Suprapubic skin (tissue), 4 donors: ENCODE data around the gene LRRN2. TPM values are rescaled to one million over a fixed set of nuclear protein-coding genes. Genes with fewer than 3 reads are reported as not detected.

Source experiments
- DNase-seq, 2 donors: peaks; one replicate each; pipeline ENCODE4 v3.0.0-alpha.2; 2019; ENCODE audit warnings: low spot score in 2 of 2
- H3K27ac ChIP-seq: fragments of 200-600 bp; sonication (generic); one replicate; pipeline ENCODE4 v1.5.1; 2019
- H3K27me3 ChIP-seq: fragments of 200-600 bp; sonication (generic); one replicate; pipeline ENCODE4 v1.5.1; 2019
- H3K36me3 ChIP-seq: fragments of 200-600 bp; sonication (generic); one replicate; pipeline ENCODE4 v1.5.1; 2019
- H3K4me1 ChIP-seq: fragments of 200-600 bp; sonication (generic); one replicate; pipeline ENCODE4 v1.5.1; 2019
- H3K4me3 ChIP-seq: fragments of 200-600 bp; sonication (generic); one replicate; pipeline ENCODE4 v1.5.1; 2019; ENCODE audit warnings: mild to moderate bottlenecking
- H3K9me3 ChIP-seq: fragments of 200-600 bp; sonication (generic); one replicate; pipeline ENCODE4 v1.5.1; 2019
- EP300 ChIP-seq: sonication (generic); formaldehyde crosslinking; IDR thresholded peaks from one replicate; pipeline ENCODE4 v1.6.1; 2017; ENCODE audit warnings: antibody characterized with exemption
- POLR2A ChIP-seq, 2 donors: fragments of 450-650 bp; IDR thresholded peaks; one replicate each; pipeline ENCODE4 v1.6.1; 2017; ENCODE audit warnings: antibody characterized with exemption in 2 of 2, mild to moderate bottlenecking in 2 of 2, moderate library complexity in 2 of 2
- POLR2AphosphoS5 ChIP-seq, 3 donors: sonication (generic); formaldehyde crosslinking; IDR thresholded peaks; one replicate each; pipeline ENCODE4 v1.6.1; 2017; ENCODE audit warnings: antibody characterized with exemption in 3 of 3
- WGBS: methylation state at CpG from one replicate; pipeline ENCODE4 v1.1.5; 2018; 5-methylcytosine and 5-hydroxymethylcytosine counted together
- total RNA-seq, 4 donors: library from RNA; depleted of rRNA; stranded (reverse); fragments of >200 nt; gene quantifications; one replicate each; pipeline ENCODE4 v1.1.0, GENCODE V29; 2016
- TF ChIP-seq, protein P1 (sequence below), 2 donors: fragments of 200-600 bp in 1 of 2; fragments of 450-650 bp in 1 of 2; sonication (generic) in 1 of 2; IDR thresholded peaks; one replicate each; pipeline ENCODE4 v1.5.1; 2016 to 2019; ENCODE audit warnings: antibody characterized with exemption in 2 of 2, mild to moderate bottlenecking in 1 of 2, moderate library complexity in 1 of 2

The LRRN2 gene
- total RNA-seq, 4 donors from 2014 or later: 0.19 to 0.85 (median 0.27) TPM

DNA sequence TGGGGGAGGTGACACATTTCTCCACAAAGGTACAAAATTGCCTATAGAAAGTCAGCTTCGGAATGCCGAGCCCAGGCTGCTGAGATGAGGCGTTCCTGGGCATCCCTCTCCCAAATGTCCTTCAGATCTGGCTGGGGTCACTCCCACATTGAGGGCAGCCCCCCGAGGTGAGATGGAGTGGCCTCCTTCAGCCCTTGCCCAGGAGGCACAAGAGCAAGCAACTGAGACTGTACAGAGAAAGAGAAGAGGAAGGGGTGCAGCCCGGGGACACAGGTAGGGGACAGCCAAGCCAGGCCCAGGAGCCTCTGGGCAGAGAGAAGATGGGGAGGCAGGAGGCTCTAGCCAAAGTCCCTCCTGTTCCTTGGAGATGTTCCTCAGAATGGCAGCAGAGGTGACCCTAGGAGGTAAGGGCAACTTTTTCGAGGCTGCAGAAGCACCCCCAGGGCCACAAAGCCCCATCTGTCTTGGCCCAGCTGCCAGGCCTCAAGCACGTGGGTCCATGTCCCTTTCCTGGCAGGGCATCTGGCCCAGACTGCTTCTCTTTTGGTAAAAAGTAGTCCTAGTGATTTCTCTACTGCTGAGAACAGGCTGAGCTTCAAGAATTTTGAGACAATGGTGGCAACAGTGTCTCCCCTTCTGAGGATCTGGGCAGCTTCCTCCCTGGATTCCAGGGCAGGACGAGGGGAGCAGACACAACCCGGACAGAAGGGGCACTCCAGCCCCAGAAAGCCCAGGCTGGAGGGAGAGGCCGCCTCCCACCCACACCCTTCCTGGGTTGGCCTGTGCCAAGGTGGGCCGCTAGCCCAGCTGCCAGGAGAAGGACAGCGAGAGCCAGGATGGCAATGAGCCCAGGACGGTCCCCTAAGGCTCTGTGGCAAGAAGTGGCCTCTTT is 68.0 kb downstream of the LRRN2 start:
- H3K27me3 ChIP-seq: peaks cover 3% of the 10 kb centered on the region
- WGBS: 92% methylated on average over 7 of the region's 13 CpGs
- H3K27ac ChIP-seq: no peak overlapping the region
- no peaks in the 10 kb centered on the region for H3K4me1 ChIP-seq
- no peaks in the 10 kb centered on the region for H3K36me3 ChIP-seq
- TF ChIP-seq POLR2A (IDR thresholded peaks at IDR 0.05) (no peak), POLR2AphosphoS5 (IDR thresholded peaks at IDR 0.05) (no peak), EP300 (no peak)
- TF ChIP-seq, protein P1, sequence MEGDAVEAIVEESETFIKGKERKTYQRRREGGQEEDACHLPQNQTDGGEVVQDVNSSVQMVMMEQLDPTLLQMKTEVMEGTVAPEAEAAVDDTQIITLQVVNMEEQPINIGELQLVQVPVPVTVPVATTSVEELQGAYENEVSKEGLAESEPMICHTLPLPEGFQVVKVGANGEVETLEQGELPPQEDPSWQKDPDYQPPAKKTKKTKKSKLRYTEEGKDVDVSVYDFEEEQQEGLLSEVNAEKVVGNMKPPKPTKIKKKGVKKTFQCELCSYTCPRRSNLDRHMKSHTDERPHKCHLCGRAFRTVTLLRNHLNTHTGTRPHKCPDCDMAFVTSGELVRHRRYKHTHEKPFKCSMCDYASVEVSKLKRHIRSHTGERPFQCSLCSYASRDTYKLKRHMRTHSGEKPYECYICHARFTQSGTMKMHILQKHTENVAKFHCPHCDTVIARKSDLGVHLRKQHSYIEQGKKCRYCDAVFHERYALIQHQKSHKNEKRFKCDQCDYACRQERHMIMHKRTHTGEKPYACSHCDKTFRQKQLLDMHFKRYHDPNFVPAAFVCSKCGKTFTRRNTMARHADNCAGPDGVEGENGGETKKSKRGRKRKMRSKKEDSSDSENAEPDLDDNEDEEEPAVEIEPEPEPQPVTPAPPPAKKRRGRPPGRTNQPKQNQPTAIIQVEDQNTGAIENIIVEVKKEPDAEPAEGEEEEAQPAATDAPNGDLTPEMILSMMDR (IDR thresholded peaks at IDR 0.05): no peak
- no peak overlapping the region for H3K4me3 ChIP-seq
- H3K9me3 ChIP-seq: no peaks in the 10 kb centered on the region
- DNase-seq: no peak

DNA sequence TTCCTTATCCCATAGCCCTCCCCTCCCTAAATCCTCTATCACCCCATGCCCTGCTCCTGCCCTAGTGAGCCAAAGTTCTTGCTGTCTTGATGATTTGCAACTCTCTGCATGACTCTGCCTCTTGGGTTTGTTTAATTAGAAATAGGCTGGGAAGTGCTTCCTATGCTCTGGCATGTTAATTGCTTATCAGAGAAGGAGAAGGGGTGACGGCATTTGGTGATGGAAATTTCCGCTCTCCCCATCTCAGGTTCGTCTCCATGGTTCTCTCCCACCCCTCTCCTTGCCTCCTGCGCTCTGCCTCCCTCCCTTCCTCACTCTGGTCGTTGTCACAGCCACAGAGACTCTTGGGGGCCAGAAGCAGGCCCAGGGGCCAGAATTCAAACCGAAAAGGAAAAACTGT is 68.9 kb downstream of the LRRN2 start:
- WGBS: 84% methylated on average over 6 of the region's 6 CpGs
- peaks cover 3% of the 10 kb centered on the region for H3K27me3 ChIP-seq
- H3K9me3 ChIP-seq: no peaks in the 10 kb centered on the region
- no peaks in the 10 kb centered on the region for H3K4me1 ChIP-seq
- H3K4me3 ChIP-seq: no peak overlapping the region
- no peaks in the 10 kb centered on the region for H3K36me3 ChIP-seq
- no peak overlapping the region for H3K27ac ChIP-seq
- no peak for DNase-seq
- no peak for TF ChIP-seq POLR2A (IDR thresholded peaks at IDR 0.05)
- TF ChIP-seq EP300: no peak
- TF ChIP-seq POLR2AphosphoS5 (IDR thresholded peaks at IDR 0.05): no peak
- TF ChIP-seq, protein P1 (IDR thresholded peaks at IDR 0.05): no peak

DNA sequence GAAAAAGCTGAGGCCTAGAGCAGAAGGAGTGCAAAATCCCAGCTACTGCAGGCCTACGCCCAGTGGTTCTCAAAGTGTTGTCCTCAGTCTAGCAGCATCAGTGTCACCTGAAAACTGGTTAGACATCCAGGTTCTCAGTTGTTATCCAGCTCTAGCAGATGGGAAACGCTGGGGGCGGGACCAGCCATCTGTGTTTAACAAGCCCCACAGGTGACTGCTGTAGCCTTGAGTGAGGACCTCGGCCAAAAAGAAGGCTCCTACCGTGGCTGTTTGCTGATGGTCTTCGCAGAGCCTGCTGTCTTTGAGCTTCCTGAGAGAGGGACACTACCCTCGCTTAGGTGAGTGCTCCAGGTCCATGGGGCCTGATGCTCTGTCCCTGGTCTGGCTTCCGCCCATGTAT is 69.7 kb downstream of the LRRN2 start:
- TF ChIP-seq EP300: no peak
- TF ChIP-seq, protein P1 (IDR thresholded peaks at IDR 0.05): no peak
- no peaks in the 10 kb centered on the region for H3K36me3 ChIP-seq
- no peak overlapping the region for H3K4me3 ChIP-seq
- H3K9me3 ChIP-seq: no peaks in the 10 kb centered on the region
- peaks cover 3% of the 10 kb centered on the region for H3K27me3 ChIP-seq
- WGBS: 94% methylated on average over 2 of the region's 8 CpGs
- DNase-seq: no peak
- no peaks in the 10 kb centered on the region for H3K4me1 ChIP-seq
- no peak overlapping the region for H3K27ac ChIP-seq

DNA sequence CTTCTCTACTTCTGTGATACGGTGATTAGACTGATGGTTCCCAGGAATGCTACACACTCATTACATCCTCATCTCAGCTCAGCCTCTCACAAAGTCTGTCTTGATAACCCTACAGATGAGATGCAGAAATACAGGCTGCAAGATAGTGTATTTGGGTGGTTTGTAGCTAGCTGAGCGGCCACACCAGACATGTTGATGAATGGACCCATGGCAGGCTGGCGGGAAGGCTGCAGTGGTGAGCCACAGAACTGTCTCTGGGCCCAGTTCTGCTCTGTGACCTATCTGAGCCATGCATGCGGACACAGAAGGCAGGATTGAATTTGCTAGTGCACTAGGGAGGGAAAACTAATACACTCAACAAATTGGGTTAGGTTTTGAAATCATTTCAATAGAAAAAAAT is 71.9 kb downstream of the LRRN2 start:
- Histone ChIP-seq H3K9me3 (no peaks in the 10 kb centered on the region), H3K4me3 (no peak overlapping the region), H3K27me3 (peaks cover 3% of the 10 kb centered on the region), H3K36me3 (no peaks in the 10 kb centered on the region), H3K4me1 (no peaks in the 10 kb centered on the region), H3K27ac (no peak overlapping the region)
- TF ChIP-seq, protein P1 (IDR thresholded peaks at IDR 0.05): no peak
- TF ChIP-seq POLR2AphosphoS5 (IDR thresholded peaks at IDR 0.05) (no peak), POLR2A (IDR thresholded peaks at IDR 0.05) (no peak), EP300 (no peak)
- WGBS: 85% methylated on average over 4 of the region's 4 CpGs
- DNase-seq: no peak

DNA sequence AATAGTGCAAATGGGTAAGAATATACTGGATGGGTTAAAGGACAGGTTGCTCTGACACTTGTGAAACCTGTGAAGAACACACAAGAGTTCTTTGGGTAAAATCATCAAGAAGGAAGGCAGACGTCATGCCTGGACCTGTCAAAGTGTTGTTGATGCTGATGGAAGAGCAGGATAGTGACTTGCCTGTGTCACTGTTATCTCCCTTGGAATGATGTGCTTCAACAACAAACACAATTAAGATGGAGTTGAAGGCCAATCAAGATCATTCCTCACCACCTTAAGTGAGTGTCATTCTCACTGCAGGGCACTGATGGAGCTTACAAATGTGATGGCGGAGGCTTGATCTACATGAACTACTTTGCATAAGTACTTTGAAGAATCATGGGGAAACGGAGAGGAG is 73.2 kb downstream of the LRRN2 start:
- WGBS: 81% methylated on average over 3 of the region's 3 CpGs

More for the DNA sequence above, 73.2 kb downstream of the LRRN2 start:
- Histone ChIP-seq H3K27me3 (peaks cover 13% of the 10 kb centered on the region), H3K4me1 (no peaks in the 10 kb centered on the region), H3K4me3 (no peak overlapping the region), H3K36me3 (no peaks in the 10 kb centered on the region), H3K9me3 (no peaks in the 10 kb centered on the region), H3K27ac (no peak overlapping the region)
- no peak for DNase-seq
- TF ChIP-seq EP300 (no peak), POLR2AphosphoS5 (IDR thresholded peaks at IDR 0.05) (no peak), POLR2A (IDR thresholded peaks at IDR 0.05) (no peak)
- TF ChIP-seq, protein P1 (IDR thresholded peaks at IDR 0.05): no peak
